Loucy (cell line): ENCODE results near the gene TRPM1.
A peak's percentile ranks its signal among the peaks of the same experiment; 100 is the strongest.

Source experiments
- H2AFZ ChIP-seq: fragments of 200-600 bp; sonication (generic); 2 replicates; pipeline ENCODE4 v1.6.0; 2016; ENCODE audit warnings: antibody characterized with exemption, mild to moderate bottlenecking, low read length, moderate library complexity
- H3F3A ChIP-seq: fragments of 200-600 bp; 2 replicates; pipeline ENCODE4 v1.6.0; 2016; ENCODE audit warnings: antibody characterized with exemption, low read depth, mild to moderate bottlenecking
- H3K27me3 ChIP-seq: fragments of 200-600 bp; sonication (generic); 2 replicates; pipeline ENCODE4 v1.6.1; 2014; ENCODE audit warnings: low read length, mild to moderate bottlenecking; ENCODE audit not compliant: insufficient read depth, poor library complexity, severe bottlenecking
- H3K36me3 ChIP-seq: fragments of 200-600 bp; sonication (generic); 2 replicates; pipeline ENCODE4 v1.6.1; 2016; ENCODE audit warnings: low read length; ENCODE audit not compliant: insufficient read depth
- H3K4me1 ChIP-seq: fragments of 200-600 bp; sonication (generic); 2 replicates; pipeline ENCODE4 v1.5.1; 2014; ENCODE audit warnings: low read length, mild to moderate bottlenecking; ENCODE audit not compliant: insufficient read depth, poor library complexity, severe bottlenecking
- H3K4me2 ChIP-seq: fragments of 200-600 bp; sonication (generic); 2 replicates; pipeline ENCODE4 v1.6.0; 2014; ENCODE audit warnings: antibody characterized with exemption, low read length, low read depth, mild to moderate bottlenecking; ENCODE audit not compliant: poor library complexity, severe bottlenecking
- H3K4me3 ChIP-seq: fragments of 200-600 bp; sonication (generic); 2 replicates; pipeline ENCODE4 v1.5.1; 2014; ENCODE audit warnings: low read length, mild to moderate bottlenecking, mixed read lengths; ENCODE audit not compliant: poor library complexity, severe bottlenecking
- H3K79me2 ChIP-seq: fragments of 200-600 bp; sonication (generic); 2 replicates; pipeline ENCODE4 v1.6.1; 2014; ENCODE audit warnings: low read length; ENCODE audit not compliant: insufficient read depth
- H3K9ac ChIP-seq: fragments of 200-600 bp; sonication (generic); 2 replicates; pipeline ENCODE4 v1.6.0; 2014; ENCODE audit warnings: mild to moderate bottlenecking, low read depth, low read length, moderate library complexity; ENCODE audit not compliant: poor library complexity, severe bottlenecking
- H3K9me2 ChIP-seq: fragments of 200-600 bp; sonication (generic); replicated peaks from 2 replicates; pipeline ENCODE4 v1.6.1; 2016; ENCODE audit warnings: low read depth, low read length, mixed read lengths
- H3K9me3 ChIP-seq: fragments of 200-600 bp; sonication (generic); 2 replicates; pipeline ENCODE4 v1.6.1; 2014; ENCODE audit warnings: mild to moderate bottlenecking, antibody characterized with exemption, low read length, low read depth; ENCODE audit not compliant: insufficient read depth
- H4K20me1 ChIP-seq: fragments of 200-600 bp; sonication (generic); 2 replicates; pipeline ENCODE4 v1.6.0; 2014; ENCODE audit warnings: antibody characterized with exemption, low read length, mild to moderate bottlenecking; ENCODE audit not compliant: insufficient read depth, poor library complexity, severe bottlenecking
- CTCF ChIP-seq: fragments of 200-600 bp; sonication (generic); conservative IDR thresholded peaks from 2 replicates; pipeline ENCODE4 v1.5.1; 2014; ENCODE audit warnings: mild to moderate bottlenecking, antibody characterized with exemption, low read length
- EZH2phosphoT487 ChIP-seq: fragments of 200-600 bp; IDR thresholded peaks from 2 replicates; pipeline ENCODE4 v1.6.1; 2018; ENCODE audit warnings: antibody characterized with exemption, mild to moderate bottlenecking, moderate library complexity, borderline replicate concordance

The TRPM1 gene

GRCh38 chr15:31005660-31006059 is 95.9 kb downstream of the TRPM1 start:
- TF ChIP-seq CTCF = no peak
- no peak for TF ChIP-seq EZH2phosphoT487
- Histone ChIP-seq H3F3A (peaks cover 9% of the 10 kb centered on the region), H3K4me1 (peaks cover 67% of the 10 kb centered on the region), H3K27me3 (no peaks in the 10 kb centered on the region), H2AFZ (peak overlapping the region; percentile 4; the same call in 1 of the 2 replicates), H4K20me1 (no peaks in the 10 kb centered on the region), H3K79me2 (no peaks in the 10 kb centered on the region), H3K9ac (peak overlapping the region; percentile 49), H3K4me2 (peak overlapping the region; percentile 55), H3K4me3 (no peak overlapping the region), H3K9me2 (no peaks in the 10 kb centered on the region), H3K36me3 (no peaks in the 10 kb centered on the region), H3K9me3 (no peaks in the 10 kb centered on the region)

GRCh38 chr15:31004220-31004733 is 97.2 kb downstream of the TRPM1 start:
- Histone ChIP-seq H3F3A (peaks cover 9% of the 10 kb centered on the region), H2AFZ (peak overlapping the region; percentile 68; the same call in 1 of the 2 replicates), H3K9ac (peak overlapping the region; percentile 93), H4K20me1 (no peaks in the 10 kb centered on the region), H3K4me2 (peak overlapping the region; percentile 83), H3K9me2 (no peaks in the 10 kb centered on the region), H3K36me3 (no peaks in the 10 kb centered on the region), H3K4me1 (peaks cover 73% of the 10 kb centered on the region), H3K27me3 (no peaks in the 10 kb centered on the region), H3K79me2 (no peaks in the 10 kb centered on the region), H3K9me3 (no peaks in the 10 kb centered on the region), H3K4me3 (peak overlapping the region; percentile 73)
- TF ChIP-seq EZH2phosphoT487 = no peak
- no peak for TF ChIP-seq CTCF

- H3K27me3 ChIP-seq = no peaks in the 10 kb centered on the region
Observed at GRCh38 chr15:31001702-31002101, 99.8 kb downstream of the TRPM1 start.

More at GRCh38 chr15:31001702-31002101, 99.8 kb downstream of the TRPM1 start:
- H3K9me3 ChIP-seq = no peaks in the 10 kb centered on the region
- H3K4me2 ChIP-seq = no peak overlapping the region
- no peak overlapping the region for H3K4me3 ChIP-seq
- H4K20me1 ChIP-seq = no peaks in the 10 kb centered on the region
- TF ChIP-seq EZH2phosphoT487 (no peak), CTCF (no peak)
- no peak overlapping the region for H3K9ac ChIP-seq
- no peaks in the 10 kb centered on the region for H3K9me2 ChIP-seq
- no peaks in the 10 kb centered on the region for H3K79me2 ChIP-seq
- no peaks in the 10 kb centered on the region for H3K36me3 ChIP-seq
- peaks cover 9% of the 10 kb centered on the region for H3F3A ChIP-seq
- H2AFZ ChIP-seq = no peak overlapping the region
- peaks cover 56% of the 10 kb centered on the region for H3K4me1 ChIP-seq
